H9 (cell line): ENCODE measurements around the gene MRPL3. TPM values are rescaled to one million over a fixed set of nuclear protein-coding genes. Genes with fewer than 3 reads are reported as not detected.

ENCODE experiments used
- DNase-seq: peaks from one replicate; pipeline ENCODE4 v3.0.0-alpha.2; 2017
- H2AFZ ChIP-seq: one replicate; pipeline ENCODE4 v1.6.1; 2013; ENCODE audit warnings: mild to moderate bottlenecking, low read length, control low read depth, moderate library complexity
- H2AK5ac ChIP-seq: 2 replicates; pipeline ENCODE4 v1.6.1; 2013; ENCODE audit warnings: low read length, control low read depth, mixed read lengths; ENCODE audit not compliant: insufficient read length
- H2BK120ac ChIP-seq: one replicate; pipeline ENCODE4 v1.6.1; 2013; ENCODE audit warnings: low read depth, mild to moderate bottlenecking, low read length, control low read depth, inconsistent platforms; ENCODE audit not compliant: poor library complexity, severe bottlenecking
- H2BK12ac ChIP-seq: 2 replicates; pipeline ENCODE4 v1.6.1; 2013; ENCODE audit warnings: low read length, control low read depth, mixed read lengths, low read depth; ENCODE audit not compliant: insufficient read length
- H2BK15ac ChIP-seq: 2 replicates; pipeline ENCODE4 v1.6.1; 2013; ENCODE audit warnings: low read depth, low read length, control low read depth
- H2BK20ac ChIP-seq: one replicate; pipeline ENCODE4 v1.6.1; 2013; ENCODE audit warnings: low read depth, mild to moderate bottlenecking, low read length, control low read depth, inconsistent platforms; ENCODE audit not compliant: poor library complexity, severe bottlenecking
- H2BK5ac ChIP-seq: 2 replicates; pipeline ENCODE4 v1.6.1; 2013; ENCODE audit warnings: low read length, control low read depth, mixed read lengths; ENCODE audit not compliant: insufficient read length
- H3K14ac ChIP-seq: 2 replicates; pipeline ENCODE4 v1.6.1; 2013; ENCODE audit warnings: low read length, control low read depth; ENCODE audit not compliant: insufficient read depth
- H3K18ac ChIP-seq: 2 replicates; pipeline ENCODE4 v1.6.1; 2013; ENCODE audit warnings: low read depth, mild to moderate bottlenecking, mixed read lengths, low read length, control low read depth; ENCODE audit not compliant: insufficient read length
- H3K23ac ChIP-seq: 2 replicates; pipeline ENCODE4 v1.6.1; 2013; ENCODE audit warnings: low read length, control low read depth, mixed read lengths, low read depth; ENCODE audit not compliant: insufficient read length
- H3K23me2 ChIP-seq: 2 replicates; pipeline ENCODE4 v1.6.1; 2013; ENCODE audit warnings: low read depth, mild to moderate bottlenecking, mixed read lengths, low read length, control low read depth; ENCODE audit not compliant: insufficient read length, poor library complexity, severe bottlenecking
- H3K27ac ChIP-seq: 2 replicates; pipeline ENCODE4 v1.5.1; 2013; ENCODE audit warnings: low read length, control low read depth, mixed read lengths, low read depth; ENCODE audit not compliant: insufficient read length
- H3K27me3 ChIP-seq: 2 replicates; pipeline ENCODE4 v1.6.1; 2013; ENCODE audit warnings: low read length, control low read depth, inconsistent platforms; ENCODE audit not compliant: insufficient read depth
- H3K4ac ChIP-seq: 2 replicates; pipeline ENCODE4 v1.6.1; 2013; ENCODE audit warnings: low read depth, mild to moderate bottlenecking, control low read depth, inconsistent platforms, low read length, moderate library complexity
- H3K4me1 ChIP-seq: 2 replicates; pipeline ENCODE4 v1.6.1; 2013; ENCODE audit warnings: low read length, control low read depth, inconsistent platforms; ENCODE audit not compliant: insufficient read depth
- H3K4me2 ChIP-seq: 2 replicates; pipeline ENCODE4 v1.6.1; 2013; ENCODE audit warnings: low read length, control low read depth, mixed read lengths; ENCODE audit not compliant: insufficient read length, insufficient read depth
- H3K56ac ChIP-seq: 2 replicates; pipeline ENCODE4 v1.6.1; 2013; ENCODE audit warnings: low read depth, mild to moderate bottlenecking, mixed read lengths, low read length, control low read depth; ENCODE audit not compliant: insufficient read length
- H3K79me1 ChIP-seq: 2 replicates; pipeline ENCODE4 v1.6.1; 2013; ENCODE audit warnings: low read depth, mild to moderate bottlenecking, moderate library complexity, low read length, control low read depth, inconsistent platforms; ENCODE audit not compliant: insufficient read depth, poor library complexity, severe bottlenecking
- H3K79me2 ChIP-seq: 2 replicates; pipeline ENCODE4 v1.6.1; 2013; ENCODE audit warnings: low read length, control low read depth, inconsistent platforms; ENCODE audit not compliant: insufficient read depth
- H3K9ac ChIP-seq: 2 replicates; pipeline ENCODE4 v1.6.1; 2013; ENCODE audit warnings: low read length, control low read depth, mixed read lengths; ENCODE audit not compliant: insufficient read length; ENCODE audit errors: extremely low read depth
- H3K9me3 ChIP-seq: one replicate; pipeline ENCODE4 v1.6.1; 2013; ENCODE audit warnings: low read depth, low read length, inconsistent platforms; ENCODE audit not compliant: control insufficient read depth
- H3T11ph ChIP-seq: one replicate; pipeline ENCODE4 v1.6.1; 2013; ENCODE audit warnings: mild to moderate bottlenecking, low read length, control low read depth, inconsistent platforms
- H4K20me1 ChIP-seq: one replicate; pipeline ENCODE4 v1.6.1; 2013; ENCODE audit not compliant: control insufficient read depth, insufficient read length, insufficient read depth
- H4K5ac ChIP-seq: 2 replicates; pipeline ENCODE4 v1.6.1; 2013; ENCODE audit warnings: low read depth, mild to moderate bottlenecking, mixed read lengths, low read length, control low read depth; ENCODE audit not compliant: insufficient read length
- H4K8ac ChIP-seq: replicated peaks from 2 replicates; pipeline ENCODE4 v1.6.1; 2013; ENCODE audit warnings: low read length, control low read depth, mixed read lengths, low read depth; ENCODE audit not compliant: insufficient read length
- H4K91ac ChIP-seq: 2 replicates; pipeline ENCODE4 v1.6.1; 2013; ENCODE audit warnings: low read depth, mild to moderate bottlenecking, moderate library complexity, mixed read lengths, low read length, control low read depth; ENCODE audit not compliant: insufficient read length
- H3K27ac Mint-ChIP-seq, 3 experiments: 2 replicates in 2 of 3; 3 replicates in 1 of 3; pipeline ENCODE4 v1.8.0; 2020 to 2021; ENCODE audit warnings: mixed read lengths in 3 of 3, mild to moderate bottlenecking in 1 of 3, moderate library complexity in 1 of 3
- H3K27me3 Mint-ChIP-seq: 2 replicates; pipeline ENCODE4 v1.8.0; 2021; ENCODE audit warnings: low read depth, mild to moderate bottlenecking, moderate library complexity, mixed read lengths
- H3K36me3 Mint-ChIP-seq, 3 experiments: 2 replicates in 2 of 3; 3 replicates in 1 of 3; pipeline ENCODE4 v1.8.0; 2020 to 2021; ENCODE audit warnings: low read depth in 3 of 3, mixed read lengths in 3 of 3; ENCODE audit not compliant: insufficient read depth in 1 of 3
- H3K4me1 Mint-ChIP-seq, 2 experiments: 2 replicates each; pipeline ENCODE4 v1.8.0; 2020; ENCODE audit warnings: mixed read lengths in 2 of 2
- H3K4me3 Mint-ChIP-seq, 2 experiments: 2 replicates in 1 of 2; 3 replicates in 1 of 2; pipeline ENCODE4 v1.8.0; 2020 to 2021; ENCODE audit warnings: mild to moderate bottlenecking in 2 of 2, mixed read lengths in 2 of 2, moderate library complexity in 1 of 2
- H3K9me3 Mint-ChIP-seq, 2 experiments: 2 replicates in 1 of 2; 3 replicates in 1 of 2; pipeline ENCODE4 v1.8.0; 2020; ENCODE audit warnings: mild to moderate bottlenecking in 2 of 2, mixed read lengths in 2 of 2, moderate library complexity in 1 of 2
- CTCF ChIP-seq: fragments of 200-600 bp; sonication (generic); conservative IDR thresholded peaks from 3 replicates; pipeline ENCODE4 v1.8.0; 2021; ENCODE audit warnings: antibody characterized with exemption, mild to moderate bottlenecking
- WGBS: extraction: QIAGEN DNeasy Blood & Tissue Kit; methylation state at CpG from one replicate; pipeline ENCODE4 v1.1.7; 2013; ENCODE audit warnings: missing lambda C conversion rate, low lambda C conversion rate, mixed read lengths; ENCODE audit not compliant: insufficient read length; ENCODE audit errors: extremely low coverage; 5-methylcytosine and 5-hydroxymethylcytosine counted together
- total RNA-seq: library from RNA; stranded (reverse); gene quantifications from 2 replicates; pipeline ENCODE4 v1.2.1, GENCODE V29; 2021

MRPL3 gene
- total RNA-seq, 1 experiment from 2014 or later, result 154 TPM

- Mint-ChIP-seq H3K4me3 (no peak overlapping the region), H3K27ac (no peak overlapping the region), H3K36me3 (no peaks in the 10 kb centered on the region), H3K4me1 (peaks cover 6 to 7% of the 10 kb centered on the region in 2 experiments), H3K9me3 (no peaks in the 10 kb centered on the region), H3K27me3 (no peaks in the 10 kb centered on the region)
- H3K18ac ChIP-seq, result no peak overlapping the region
- no peaks in the 10 kb centered on the region for H3K79me2 ChIP-seq
- H2BK15ac ChIP-seq, result no peak overlapping the region
- H2BK120ac ChIP-seq, result no peak overlapping the region
- no CpG with 5 or more reads among the region's 1 CpG for WGBS
- H2BK12ac ChIP-seq, result no peak overlapping the region
- H4K8ac ChIP-seq, result no peak overlapping the region
- H3K14ac ChIP-seq, result no peak overlapping the region
- no peak overlapping the region for H3K56ac ChIP-seq
- no peaks in the 10 kb centered on the region for H3K27me3 ChIP-seq
- H2BK20ac ChIP-seq, result no peak overlapping the region
- no peak overlapping the region for H2AK5ac ChIP-seq
- no peak overlapping the region for H3K4me2 ChIP-seq
- H3K9me3 ChIP-seq, result no peaks in the 10 kb centered on the region
- H3K23me2 ChIP-seq, result no peaks in the 10 kb centered on the region
- no peak overlapping the region for H3T11ph ChIP-seq
- no peak overlapping the region for H3K27ac ChIP-seq
- no peak overlapping the region for H3K4ac ChIP-seq
- no peak overlapping the region for H4K5ac ChIP-seq
- TF ChIP-seq CTCF, result peak; percentile 82
- no peak overlapping the region for H4K91ac ChIP-seq
- H2AFZ ChIP-seq, result no peak overlapping the region
- no peaks in the 10 kb centered on the region for H3K79me1 ChIP-seq
- no peak overlapping the region for H3K23ac ChIP-seq
- no peaks in the 10 kb centered on the region for H3K4me1 ChIP-seq
- no peaks in the 10 kb centered on the region for H4K20me1 ChIP-seq
- DNase-seq, result no peak
- no peak overlapping the region for H3K9ac ChIP-seq
- no peak overlapping the region for H2BK5ac ChIP-seq
Observed at GRCh38 chr3:131549340-131549739, 46.6 kb upstream of the MRPL3 start.
